ENCODE data around the gene EPO. TPM values are rescaled to one million over a fixed set of nuclear protein-coding genes. Genes with fewer than 3 reads are reported as not detected.

The EPO gene
- total RNA-seq, 1 experiment from 2014 or later = 0.30 TPM

GRCh38 chr7:100685049-100685605 is 35.1 kb upstream of the EPO start:
- no peak overlapping the region for H3K9ac ChIP-seq (ENCODE audit: low read length)
- no peaks in the 10 kb centered on the region for H4K20me1 ChIP-seq (ENCODE audit: insufficient read depth)
- no peaks in the 10 kb centered on the region for H3K27me3 ChIP-seq (ENCODE audit: insufficient read depth, low read length)
- no peak for ATAC-seq
- H3K36me3 ChIP-seq (ENCODE audit: control insufficient read depth in 1 of 2, insufficient read depth in 2 of 2, low read length in 2 of 2) = peaks cover 25 to 42% of the 10 kb centered on the region in 2 experiments; a peak in 3 of 4 replicates
- CTCF ChIA-PET = no interaction called here
- H3K79me2 ChIP-seq (ENCODE audit: insufficient read depth, low read length) = peaks cover 29% of the 10 kb centered on the region
- H3K9me2 ChIP-seq (ENCODE audit: insufficient read depth) = no peaks in the 10 kb centered on the region
- no peaks in the 10 kb centered on the region for H3K9me3 ChIP-seq (ENCODE audit: control insufficient read depth in 1 of 2, insufficient read depth in 1 of 2, low read depth in 1 of 2, low read length in 2 of 2)
- no peak overlapping the region for H3K27ac ChIP-seq (ENCODE audit: low read depth, low read length)
- no peak overlapping the region for H3K4me2 ChIP-seq (ENCODE audit: low read length)
- RAD21 ChIA-PET (ENCODE audit: low non-redundant PET in 1 of 2, low total read pairs in 2 of 2, uncharacterized antibody in 2 of 2, unreplicated experiment in 2 of 2) = no interaction called here
- H3K4me3 ChIP-seq (replicated peaks in 1 of 2; ENCODE audit: low read depth in 1 of 2, low read length in 2 of 2) = no peak overlapping the region
- POLR2A ChIA-PET = no interaction called here
- no TSS peak for BruUV-seq (replicated peaks)
- no peak overlapping the region for H2AFZ ChIP-seq (ENCODE audit: low read depth, low read length, poor library complexity, severe bottlenecking)
- DNase-seq (ENCODE audit: low read depth, low spot score) = no peak
- intact Hi-C loops (cut with micrococcal nuclease) = no loop called here
- H3K4me1 ChIP-seq (ENCODE audit: control insufficient read depth in 1 of 2, insufficient read depth in 2 of 2, low read length in 2 of 2) = 0 out of 4 replicates have a peak, but pooled peaks cover 0 to 1% of the 10 kb centered on the region in 2 experiments
- TF ChIP-seq ZNF274 (IDR thresholded peaks at IDR 0.05; ENCODE audit: low read depth, low read length) = no peak

- Histone ChIP-seq H3K4me1 (ENCODE audit: control insufficient read depth in 1 of 2, insufficient read depth in 2 of 2, low read length in 2 of 2) (peaks cover under 1% of the 10 kb centered on the region in 2 experiments; a peak in 1 of 4 replicates), H3K9ac (ENCODE audit: low read length) (no peak overlapping the region), H3K36me3 (ENCODE audit: control insufficient read depth in 1 of 2, insufficient read depth in 2 of 2, low read length in 2 of 2) (peaks cover 25 to 37% of the 10 kb centered on the region in 2 experiments; a peak in 3 of 4 replicates), H3K27ac (ENCODE audit: low read depth, low read length) (no peak overlapping the region), H3K4me2 (ENCODE audit: low read length) (no peak overlapping the region), H2AFZ (ENCODE audit: low read depth, low read length, poor library complexity, severe bottlenecking) (no peak overlapping the region), H4K20me1 (ENCODE audit: insufficient read depth) (no peaks in the 10 kb centered on the region), H3K4me3 (replicated peaks in 1 of 2; ENCODE audit: low read depth in 1 of 2, low read length in 2 of 2) (no peak overlapping the region), H3K9me3 (ENCODE audit: control insufficient read depth in 1 of 2, insufficient read depth in 1 of 2, low read depth in 1 of 2, low read length in 2 of 2) (no peaks in the 10 kb centered on the region), H3K79me2 (ENCODE audit: insufficient read depth, low read length) (peaks cover 34% of the 10 kb centered on the region), H3K9me2 (ENCODE audit: insufficient read depth) (no peaks in the 10 kb centered on the region), H3K27me3 (ENCODE audit: insufficient read depth, low read length) (no peaks in the 10 kb centered on the region)
- RAD21 ChIA-PET (ENCODE audit: low non-redundant PET in 1 of 2, low total read pairs in 2 of 2, uncharacterized antibody in 2 of 2, unreplicated experiment in 2 of 2) = no interaction called here
- TF ChIP-seq REST (IDR thresholded peaks at IDR 0.05; ENCODE audit: low read depth) (no peak), EZH2 (IDR thresholded peaks at IDR 0.05) (no peak), TCF7L2 (IDR thresholded peaks at IDR 0.05; ENCODE audit: borderline replicate concordance, extremely low read depth, insufficient read depth, insufficient read length) (no peak), POLR2AphosphoS5 (IDR thresholded peaks at IDR 0.05; ENCODE audit: low read depth, low read length) (no peak), SRF (IDR thresholded peaks at IDR 0.05; ENCODE audit: low read depth) (no peak)
- POLR2A ChIA-PET = no interaction called here
- CTCF ChIA-PET = no interaction called here
- no peak for DNase-seq (ENCODE audit: low read depth, low spot score)
- BruUV-seq (replicated peaks) = no TSS peak
- intact Hi-C loops (cut with micrococcal nuclease) = no loop called here
- no peak for ATAC-seq
These were observed 34.6 kb upstream of the EPO start for GRCh38 chr7:100685631-100686145.
